Trophoblast cell (in vitro differentiated cells and primary cell): Measurements from ENCODE around the gene SDR42E1.

ENCODE experiments used
- DNase-seq, 2 donors: peaks; one replicate each; pipeline ENCODE4 v3.0.0-alpha.2; 2016
- H2AFZ ChIP-seq: 2 replicates; pipeline ENCODE4 v1.6.1; 2013; ENCODE audit warnings: low read length, moderate library complexity, mild to moderate bottlenecking; ENCODE audit not compliant: insufficient read depth, poor library complexity
- H2AK5ac ChIP-seq: 2 replicates; pipeline ENCODE4 v1.6.1; 2013; ENCODE audit warnings: mild to moderate bottlenecking, low read length
- H2BK120ac ChIP-seq: 2 replicates; pipeline ENCODE4 v1.6.1; 2013; ENCODE audit warnings: low read length, mild to moderate bottlenecking, moderate library complexity; ENCODE audit not compliant: insufficient read depth, poor library complexity
- H2BK12ac ChIP-seq: 2 replicates; pipeline ENCODE4 v1.6.1; 2013; ENCODE audit warnings: mild to moderate bottlenecking, low read length, moderate library complexity
- H2BK5ac ChIP-seq: 2 replicates; pipeline ENCODE4 v1.6.1; 2013; ENCODE audit warnings: low read length, low read depth, moderate library complexity, mild to moderate bottlenecking; ENCODE audit not compliant: poor library complexity
- H3K14ac ChIP-seq: 2 replicates; pipeline ENCODE4 v1.6.1; 2013; ENCODE audit warnings: mild to moderate bottlenecking, low read length
- H3K18ac ChIP-seq: 2 replicates; pipeline ENCODE4 v1.6.1; 2013; ENCODE audit warnings: mild to moderate bottlenecking, low read length
- H3K23ac ChIP-seq: 2 replicates; pipeline ENCODE4 v1.6.1; 2013; ENCODE audit warnings: low read length
- H3K27ac ChIP-seq: 2 replicates; pipeline ENCODE4 v1.5.1; 2013; ENCODE audit warnings: low read depth, mild to moderate bottlenecking, inconsistent platforms, low read length, moderate library complexity
- H3K27me3 ChIP-seq: 2 replicates; pipeline ENCODE4 v1.6.1; 2013; ENCODE audit warnings: inconsistent platforms, mild to moderate bottlenecking, low read length, moderate library complexity; ENCODE audit not compliant: insufficient read depth
- H3K36me3 ChIP-seq, 2 experiments: 1 replicate in 1 of 2; 2 replicates in 1 of 2; pipeline ENCODE4 v1.6.1; 2013; ENCODE audit warnings: low read length in 2 of 2, mild to moderate bottlenecking in 2 of 2, moderate library complexity in 1 of 2; ENCODE audit not compliant: insufficient read depth in 2 of 2, control insufficient read depth in 1 of 2
- H3K4ac ChIP-seq: 2 replicates; pipeline ENCODE4 v1.6.1; 2013; ENCODE audit warnings: low read depth, mild to moderate bottlenecking, low read length, moderate library complexity
- H3K4me1 ChIP-seq, 2 experiments: 1 replicate in 1 of 2; 2 replicates in 1 of 2; pipeline ENCODE4 v1.6.1; 2013; ENCODE audit warnings: low read length in 2 of 2, mild to moderate bottlenecking in 2 of 2, moderate library complexity in 1 of 2; ENCODE audit not compliant: insufficient read depth in 2 of 2, control insufficient read depth in 1 of 2
- H3K4me2 ChIP-seq: 2 replicates; pipeline ENCODE4 v1.6.1; 2013; ENCODE audit warnings: inconsistent platforms, mild to moderate bottlenecking, low read length, moderate library complexity
- H3K4me3 ChIP-seq: 2 replicates; pipeline ENCODE4 v1.5.1; 2013; ENCODE audit warnings: mild to moderate bottlenecking, low read depth, low read length, inconsistent platforms
- H3K79me1 ChIP-seq: one replicate; pipeline ENCODE4 v1.6.1; 2013; ENCODE audit warnings: low read length
- H3K79me2 ChIP-seq: 2 replicates; pipeline ENCODE4 v1.6.1; 2013; ENCODE audit warnings: low read length, mild to moderate bottlenecking; ENCODE audit not compliant: control insufficient read depth, insufficient read depth, poor library complexity
- H3K9ac ChIP-seq: 2 replicates; pipeline ENCODE4 v1.6.1; 2013; ENCODE audit warnings: mild to moderate bottlenecking, low read length
- H3K9me3 ChIP-seq: 2 replicates; pipeline ENCODE4 v1.6.1; 2013; ENCODE audit warnings: low read depth, mild to moderate bottlenecking, control low read depth, inconsistent platforms, low read length; ENCODE audit not compliant: insufficient read depth
- H4K12ac ChIP-seq: 2 replicates; pipeline ENCODE4 v1.6.1; 2013; ENCODE audit warnings: low read depth, mild to moderate bottlenecking, low read length, moderate library complexity
- H4K8ac ChIP-seq: 2 replicates; pipeline ENCODE4 v1.6.1; 2013; ENCODE audit warnings: low read depth, mild to moderate bottlenecking, low read length, moderate library complexity
- H4K91ac ChIP-seq: one replicate; pipeline ENCODE4 v1.6.1; 2013; ENCODE audit warnings: low read depth, mild to moderate bottlenecking, low read length, moderate library complexity
- WGBS: extraction: QIAGEN DNeasy Blood & Tissue Kit; methylation state at CpG from one replicate; pipeline ENCODE4 v1.1.7; 2013; ENCODE audit warnings: missing lambda C conversion rate; ENCODE audit not compliant: insufficient read length, insufficient coverage; ENCODE audit errors: extremely low coverage; 5-methylcytosine and 5-hydroxymethylcytosine counted together

Gene SDR42E1

GRCh38 chr16:82055728-82056549 lies 44.7 kb upstream of the SDR42E1 start:
- Histone ChIP-seq H3K79me2 (no peaks in the 10 kb centered on the region), H3K4me2 (no peak overlapping the region), H2AFZ (no peak overlapping the region), H3K23ac (no peak overlapping the region), H3K4me1 (no peaks in the 10 kb centered on the region), H3K4ac (no peak overlapping the region), H4K8ac (no peak overlapping the region), H3K27ac (no peak overlapping the region), H3K27me3 (no peaks in the 10 kb centered on the region), H2AK5ac (no peak overlapping the region), H4K91ac (no peak overlapping the region), H2BK5ac (no peak overlapping the region), H3K36me3 (no peaks in the 10 kb centered on the region), H3K9ac (no peak overlapping the region), H2BK12ac (no peak overlapping the region), H2BK120ac (no peak overlapping the region), H3K4me3 (no peak overlapping the region), H3K79me1 (no peaks in the 10 kb centered on the region), H4K12ac (no peak overlapping the region), H3K18ac (no peak overlapping the region), H3K14ac (no peak overlapping the region), H3K9me3 (no peaks in the 10 kb centered on the region)
- WGBS = no CpG with 5 or more reads among the region's 8 CpGs
- no peak for DNase-seq

- H3K9me3 ChIP-seq = no peaks in the 10 kb centered on the region
- no peak overlapping the region for H3K4me3 ChIP-seq
- no CpG with 5 or more reads among the region's 3 CpGs for WGBS
- H3K4me1 ChIP-seq = no peaks in the 10 kb centered on the region
- no peak overlapping the region for H3K23ac ChIP-seq
- H3K4ac ChIP-seq = no peak overlapping the region
- no peak overlapping the region for H2AFZ ChIP-seq
- no peak overlapping the region for H2BK5ac ChIP-seq
- no peaks in the 10 kb centered on the region for H3K79me2 ChIP-seq
- no peak for DNase-seq
- H4K91ac ChIP-seq = no peak overlapping the region
- no peak overlapping the region for H2BK120ac ChIP-seq
- no peak overlapping the region for H4K12ac ChIP-seq
- no peaks in the 10 kb centered on the region for H3K79me1 ChIP-seq
- no peak overlapping the region for H2AK5ac ChIP-seq
- no peak overlapping the region for H3K18ac ChIP-seq
- H3K36me3 ChIP-seq = no peaks in the 10 kb centered on the region
- no peaks in the 10 kb centered on the region for H3K27me3 ChIP-seq
- no peak overlapping the region for H4K8ac ChIP-seq
- H3K4me2 ChIP-seq = no peak overlapping the region
- no peak overlapping the region for H3K9ac ChIP-seq
- no peak overlapping the region for H2BK12ac ChIP-seq
- no peak overlapping the region for H3K27ac ChIP-seq
- no peak overlapping the region for H3K14ac ChIP-seq
Measured at GRCh38 chr16:82055117-82055516, 43.8 kb upstream of the SDR42E1 start.

GRCh38 chr16:82051656-82052055 lies 40.4 kb upstream of the SDR42E1 start:
- no peak overlapping the region for H3K23ac ChIP-seq
- no peak overlapping the region for H4K12ac ChIP-seq
- H2AK5ac ChIP-seq = no peak overlapping the region
- no peak overlapping the region for H4K8ac ChIP-seq
- H3K18ac ChIP-seq = no peak overlapping the region
- H3K14ac ChIP-seq = no peak overlapping the region
- H2BK12ac ChIP-seq = no peak overlapping the region
- WGBS = no CpG with 5 or more reads among the region's 5 CpGs
- H3K27ac ChIP-seq = no peak overlapping the region
- no peaks in the 10 kb centered on the region for H3K27me3 ChIP-seq
- H3K4me3 ChIP-seq = no peak overlapping the region
- H3K36me3 ChIP-seq = no peaks in the 10 kb centered on the region
- H3K4ac ChIP-seq = no peak overlapping the region
- no peak overlapping the region for H3K9ac ChIP-seq
- H3K4me2 ChIP-seq = no peak overlapping the region
- no peaks in the 10 kb centered on the region for H3K79me1 ChIP-seq
- H2BK120ac ChIP-seq = no peak overlapping the region
- no peaks in the 10 kb centered on the region for H3K4me1 ChIP-seq
- H3K79me2 ChIP-seq = no peaks in the 10 kb centered on the region
- no peak overlapping the region for H4K91ac ChIP-seq
- no peak for DNase-seq
- no peak overlapping the region for H2AFZ ChIP-seq
- no peaks in the 10 kb centered on the region for H3K9me3 ChIP-seq
- no peak overlapping the region for H2BK5ac ChIP-seq

GRCh38 chr16:82050909-82051357 lies 39.7 kb upstream of the SDR42E1 start:
- Histone ChIP-seq H3K4me3 (no peak overlapping the region), H3K4ac (no peak overlapping the region), H3K9me3 (no peaks in the 10 kb centered on the region), H3K14ac (no peak overlapping the region), H3K36me3 (no peaks in the 10 kb centered on the region), H2AFZ (no peak overlapping the region), H2BK12ac (no peak overlapping the region), H2AK5ac (no peak overlapping the region), H3K9ac (no peak overlapping the region), H4K91ac (no peak overlapping the region), H2BK5ac (no peak overlapping the region), H3K4me2 (no peak overlapping the region), H3K18ac (no peak overlapping the region), H4K8ac (no peak overlapping the region), H2BK120ac (no peak overlapping the region), H3K27me3 (no peaks in the 10 kb centered on the region), H3K79me2 (no peaks in the 10 kb centered on the region), H3K79me1 (no peaks in the 10 kb centered on the region), H4K12ac (no peak overlapping the region), H3K4me1 (no peaks in the 10 kb centered on the region), H3K23ac (no peak overlapping the region), H3K27ac (no peak overlapping the region)
- no peak for DNase-seq
- no CpG with 5 or more reads among the region's 4 CpGs for WGBS
